Muscle layer of duodenum (tissue), 2 donors: Measurements from ENCODE around the gene ADCY7.

Source experiments
- H3K27ac ChIP-seq: one replicate; pipeline ENCODE4 v1.7.0; 2013; ENCODE audit warnings: mild to moderate bottlenecking, low read length
- H3K27me3 ChIP-seq: one replicate; pipeline ENCODE4 v1.7.0; 2013; ENCODE audit warnings: low read depth, mild to moderate bottlenecking, control low read depth, low read length
- H3K36me3 ChIP-seq, 2 donors: one replicate each; pipeline ENCODE4 v1.7.0; 2013; ENCODE audit warnings: low read length in 2 of 2, control low read depth in 1 of 2, mild to moderate bottlenecking in 1 of 2; ENCODE audit not compliant: insufficient read depth in 2 of 2, control insufficient read depth in 1 of 2
- H3K4me1 ChIP-seq, 2 donors: one replicate each; pipeline ENCODE4 v1.7.0; 2013; ENCODE audit warnings: low read length in 2 of 2, mild to moderate bottlenecking in 2 of 2, control low read depth in 1 of 2, moderate library complexity in 1 of 2; ENCODE audit not compliant: insufficient read depth in 2 of 2, control insufficient read depth in 1 of 2
- H3K4me3 ChIP-seq, 2 donors: one replicate each; pipeline ENCODE4 v1.7.0; 2013; ENCODE audit warnings: low read length in 2 of 2, low read depth in 1 of 2, mild to moderate bottlenecking in 1 of 2
- H3K9me3 ChIP-seq, 2 donors: one replicate each; pipeline ENCODE4 v1.7.0; 2013; ENCODE audit warnings: low read length in 2 of 2, control low read depth in 1 of 2, mild to moderate bottlenecking in 1 of 2; ENCODE audit not compliant: control insufficient read depth in 1 of 2
- donor health status: healthy.

ADCY7 gene

GRCh38 chr16:50311891-50312501 is 45.6 kb downstream of the ADCY7 start:
- Histone ChIP-seq H3K36me3 (peaks cover 29 to 50% of the 10 kb centered on the region in 2 donors), H3K27ac (no peak overlapping the region), H3K27me3 (no peaks in the 10 kb centered on the region), H3K9me3 (no peaks in the 10 kb centered on the region), H3K4me3 (no peak overlapping the region), H3K4me1 (peaks cover 0 to 17% of the 10 kb centered on the region in 2 donors)

- Histone ChIP-seq H3K36me3 (peaks cover 47 to 59% of the 10 kb centered on the region in 2 donors), H3K9me3 (no peaks in the 10 kb centered on the region), H3K4me3 (no peak overlapping the region), H3K27ac (no peak overlapping the region), H3K27me3 (no peaks in the 10 kb centered on the region), H3K4me1 (peaks cover 0 to 17% of the 10 kb centered on the region in 2 donors)
Measured at GRCh38 chr16:50313596-50314478, 47.5 kb downstream of the ADCY7 start.

- H3K4me3 ChIP-seq = no peak overlapping the region
- H3K27ac ChIP-seq = no peak overlapping the region
- no peaks in the 10 kb centered on the region for H3K27me3 ChIP-seq
- H3K9me3 ChIP-seq = no peaks in the 10 kb centered on the region
- H3K4me1 ChIP-seq = peaks cover 0 to 9% of the 10 kb centered on the region in 2 donors
- H3K36me3 ChIP-seq = peaks cover 49 to 67% of the 10 kb centered on the region in 2 donors
Measured at GRCh38 chr16:50314665-50315064, 48.3 kb downstream of the ADCY7 start.

- no peaks in the 10 kb centered on the region for H3K9me3 ChIP-seq
- no peak overlapping the region for H3K27ac ChIP-seq
- H3K27me3 ChIP-seq = no peaks in the 10 kb centered on the region
- peaks cover 0 to 8% of the 10 kb centered on the region in 2 donors for H3K4me1 ChIP-seq
- H3K36me3 ChIP-seq = peaks cover 57 to 75% of the 10 kb centered on the region in 2 donors
- no peak overlapping the region for H3K4me3 ChIP-seq
Measured at GRCh38 chr16:50315346-50315997, 49.1 kb downstream of the ADCY7 start.

GRCh38 chr16:50316102-50316847 is 49.9 kb downstream of the ADCY7 start:
- Histone ChIP-seq H3K4me3 (no peak overlapping the region), H3K27ac (no peak overlapping the region), H3K4me1 (peaks cover 0 to 8% of the 10 kb centered on the region in 2 donors), H3K27me3 (no peaks in the 10 kb centered on the region), H3K9me3 (no peaks in the 10 kb centered on the region), H3K36me3 (peaks cover 59 to 83% of the 10 kb centered on the region in 2 donors)

GRCh38 chr16:50316848-50317630 is 50.7 kb downstream of the ADCY7 start:
- no peaks in the 10 kb centered on the region for H3K9me3 ChIP-seq
- no peaks in the 10 kb centered on the region for H3K27me3 ChIP-seq
- H3K27ac ChIP-seq = no peak overlapping the region
- no peak overlapping the region for H3K4me3 ChIP-seq
- peaks cover 59 to 87% of the 10 kb centered on the region in 2 donors for H3K36me3 ChIP-seq
- H3K4me1 ChIP-seq = peaks cover 0 to 8% of the 10 kb centered on the region in 2 donors

- no peak overlapping the region for H3K4me3 ChIP-seq
- H3K27ac ChIP-seq = no peak overlapping the region
- peaks cover 63 to 82% of the 10 kb centered on the region in 2 donors for H3K36me3 ChIP-seq
- no peaks in the 10 kb centered on the region for H3K27me3 ChIP-seq
- H3K9me3 ChIP-seq = no peaks in the 10 kb centered on the region
- H3K4me1 ChIP-seq = peaks cover 5 to 8% of the 10 kb centered on the region in 2 donors
Measured at GRCh38 chr16:50318796-50319578, 52.6 kb downstream of the ADCY7 start.

GRCh38 chr16:50320310-50320709 is 54.0 kb downstream of the ADCY7 start:
- H3K9me3 ChIP-seq = no peaks in the 10 kb centered on the region
- H3K36me3 ChIP-seq = peaks cover 66 to 79% of the 10 kb centered on the region in 2 donors
- no peak overlapping the region for H3K4me3 ChIP-seq
- H3K27ac ChIP-seq = no peak overlapping the region
- H3K27me3 ChIP-seq = no peaks in the 10 kb centered on the region
- H3K4me1 ChIP-seq = peaks cover 5 to 8% of the 10 kb centered on the region in 2 donors

- no peaks in the 10 kb centered on the region for H3K9me3 ChIP-seq
- no peaks in the 10 kb centered on the region for H3K27me3 ChIP-seq
- no peak overlapping the region for H3K27ac ChIP-seq
- no peak overlapping the region for H3K4me3 ChIP-seq
- peaks cover 5 to 6% of the 10 kb centered on the region in 2 donors for H3K4me1 ChIP-seq
- H3K36me3 ChIP-seq = peaks cover 52 to 61% of the 10 kb centered on the region in 2 donors
Measured at GRCh38 chr16:50322333-50322732, 56.0 kb downstream of the ADCY7 start.
